Heart left ventricle (tissue), 16 donors: Measurements from ENCODE around the gene TADA3. TPM values are rescaled to one million over a fixed set of nuclear protein-coding genes. Genes with fewer than 3 reads are reported as not detected.

Source experiments
- ATAC-seq, 4 donors: fragments of 200-7000 bp; cut with Tn5 transposase; one replicate each; pipeline ENCODE4 v1.9.1; 2020 to 2022; ENCODE audit warnings: moderate library complexity in 4 of 4, mild to moderate bottlenecking in 3 of 4, moderate number of reproducible peaks in 1 of 4
- DNase-seq, 5 donors: peaks; one replicate each; pipeline ENCODE4 v3.0.0-alpha.2; 2020
- H3K27ac ChIP-seq, 12 donors: fragments of 200-600 bp; sonication (generic) in 4 of 12; one replicate each; pipeline versions ENCODE4 v1.5.0 to v1.8.0; 2016 to 2022; ENCODE audit warnings: mild to moderate bottlenecking in 2 of 12
- H3K27me3 ChIP-seq, 9 donors: fragments of 200-600 bp; sonication (generic) in 2 of 9; one replicate each; pipeline versions ENCODE4 v1.5.1 to v1.8.0; 2016 to 2022; ENCODE audit warnings: mild to moderate bottlenecking in 3 of 9
- H3K36me3 ChIP-seq, 9 donors: fragments of 200-600 bp; sonication (generic) in 2 of 9; one replicate each; pipeline versions ENCODE4 v1.5.0 to v1.8.0; 2018 to 2022; ENCODE audit warnings: mild to moderate bottlenecking in 2 of 9
- H3K4me1 ChIP-seq, 12 donors: fragments of 200-600 bp; sonication (generic) in 4 of 12; one replicate each; pipeline versions ENCODE4 v1.5.0 to v1.8.0; 2016 to 2022; ENCODE audit warnings: mild to moderate bottlenecking in 3 of 12
- H3K4me3 ChIP-seq, 12 donors: fragments of 200-600 bp; sonication (generic) in 4 of 12; one replicate each; pipeline versions ENCODE4 v1.5.0 to v1.8.0; 2017 to 2022; ENCODE audit warnings: mild to moderate bottlenecking in 9 of 12, moderate library complexity in 4 of 12
- H3K9me3 ChIP-seq, 12 donors: fragments of 200-600 bp; sonication (generic) in 4 of 12; one replicate each; pipeline versions ENCODE4 v1.5.0 to v1.8.0; 2016 to 2022; ENCODE audit warnings: mild to moderate bottlenecking in 1 of 12
- CTCF ChIP-seq, 12 donors: fragments of 200-600 bp; sonication (generic) in 4 of 12; IDR thresholded peaks; one replicate each; pipeline versions ENCODE4 v1.5.0 to v1.8.0; 2018 to 2022; ENCODE audit warnings: antibody characterized with exemption in 12 of 12, mild to moderate bottlenecking in 5 of 12
- POLR2A ChIP-seq, 2 donors: fragments of 450-650 bp; IDR thresholded peaks; one replicate each; pipeline ENCODE4 v1.6.1; 2017; ENCODE audit warnings: antibody characterized with exemption in 2 of 2, mild to moderate bottlenecking in 2 of 2, moderate library complexity in 2 of 2
- WGBS, 4 donors: extraction: QIAGEN DNeasy Blood & Tissue Kit in 2 of 4; methylation state at CpG; one replicate each; pipeline versions ENCODE4 v1.1.5 to v1.1.7; 2013 to 2018; 5-methylcytosine and 5-hydroxymethylcytosine counted together
- intact Hi-C, 10 donors: fragments of 100-400 bp; cut with DNase I; formaldehyde crosslinking; loops; one replicate each; pipeline versions ENCODE4 v1.11.1 to v1.14.2; 2022
- polyA plus RNA-seq, 2 donors: library from polyadenylated mRNA; stranded (reverse); fragments of 200-250 nt; gene quantifications; one replicate each; pipeline ENCODE4 v1.2.3, GENCODE V29; 2013
- total RNA-seq, 9 donors: library from RNA; depleted of rRNA in 2 of 9; stranded (reverse); fragments of >200 nt in 2 of 9; fragmentation: NEBNext Ultra II Directional in 3 of 9; extraction: Animal tissue kit (Norgen Biotek cat#: 25700) in 3 of 9; gene quantifications; one replicate each; pipeline versions ENCODE4 v1.1.0 to v1.2.4, GENCODE V29; 2016 to 2023
- donor health status: ischemic (EF 13 %, LVEDD 7.1; RV severe dilation, severe dysfunction).
- donor health status: healthy with polysubstance abuse.
- donor health status: DM: no; HTN: yes; CAD: no.
- donor health status: DM: no; HTN: no; CAD: no.
- donor health status: ischemic (EF 25% LVEDD 6.9; RV normal size, moderate dysfunction).
- donor health status: ischemic (EF 25% LVEDD 5.7; RV mildly dilated, moderate dysfunction).
- donor health status: healthy.
- donor health status: DM: yes; HTN: yes; CAD: no.
- donor health status: ischemic (EF 35%, LVEDD 5.7; RV mildly dilated, moderate dysfunction).
- donor health status: nonischemic (EF 11% LVEDD 7.7; RV severe dilation, severe dysfunction).
- donor health status: DM: yes; HTN: yes; CAD: no.
- donor health status: PGD.
- donor health status: ischemic (EF 29% LVEDD 5.4; RV normal size, mild dysfunction).
- donor health status: nonischemic (EF 23%, LVEDD 6.1; RV moderate dilation, normal function).

The TADA3 gene
- total and polyA plus RNA-seq, 11 donors, result 32.8 to 61.5 (median 45.9) TPM

- ATAC-seq (no peak), DNase-seq (no peak)
- Histone ChIP-seq H3K27me3 (no peaks in the 10 kb centered on the region), H3K36me3 (peaks cover 0 to 59% (median 51%) of the 10 kb centered on the region in 9 donors), H3K4me3 (peak overlapping the region in 2 of 12 donors; percentile 77 to 92), H3K4me1 (peaks cover 0 to 43% (median 24%) of the 10 kb centered on the region in 12 donors), H3K27ac (peak overlapping the region in 5 of 12 donors; percentile 95 to 99 (median 98)), H3K9me3 (no peaks in the 10 kb centered on the region)
- TF ChIP-seq POLR2A (IDR thresholded peaks at IDR 0.05), result no peak
- no peak for TF ChIP-seq CTCF (IDR thresholded peaks at IDR 0.05)
- intact Hi-C loops, result loop anchor here in 6 of 10 donors (1.0 to 10.0 kb wide), 6 partner anchors 39 to 226 kb away; partner anchors contain the start of genes BRPF1 (in 3 of the 6), IL17RC (in 1 of the 6), OGG1 (in 1 of the 6) and RPUSD3 (in 1 of the 6)
- 88 to 96% (median 90%) methylated on average over 6 to 11 of the region's 11 CpGs for WGBS, 4 donors
These were observed 1.1 kb downstream of the TADA3 start for GRCh38 chr3:9791127-9791526.

DNA sequence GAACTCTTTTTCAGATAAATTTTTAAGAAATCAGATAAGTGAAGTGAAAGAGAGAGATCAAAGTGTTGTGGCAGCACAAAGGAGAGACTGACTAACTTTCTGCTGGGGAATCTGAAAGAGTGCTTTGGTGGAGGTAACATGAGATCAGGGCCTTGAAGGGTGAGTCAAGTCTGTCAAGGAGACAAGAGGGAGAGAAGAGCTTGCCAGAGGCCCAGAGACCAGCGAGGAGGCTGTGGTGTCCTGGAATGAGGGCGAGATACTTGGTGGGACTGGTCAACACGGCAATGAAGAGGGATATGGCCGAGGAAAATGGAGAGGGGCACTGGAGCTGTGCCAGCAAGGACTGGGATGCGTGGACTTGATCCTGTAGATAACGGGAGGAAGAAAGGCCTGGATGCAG is 4.6 kb downstream of the TADA3 start:
- Histone ChIP-seq H3K4me3 (no peak overlapping the region), H3K4me1 (peaks cover 0 to 18% (median 8%) of the 10 kb centered on the region in 12 donors), H3K36me3 (peaks cover 0 to 79% (median 72%) of the 10 kb centered on the region in 9 donors), H3K9me3 (no peaks in the 10 kb centered on the region), H3K27ac (no peak overlapping the region), H3K27me3 (no peaks in the 10 kb centered on the region)
- no peak for TF ChIP-seq CTCF (IDR thresholded peaks at IDR 0.05)
- no peak for TF ChIP-seq POLR2A (IDR thresholded peaks at IDR 0.05)
- intact Hi-C loops, result loop anchor here in 1 of 10 donors (5.0 kb wide), 1 partner anchor 35 kb away; no protein-coding TSS in a partner anchor
- no peak for DNase-seq
- WGBS, 4 donors, result 84 to 88% (median 87%) methylated on average over 6 of the region's 6 CpGs
- ATAC-seq, result no peak

DNA sequence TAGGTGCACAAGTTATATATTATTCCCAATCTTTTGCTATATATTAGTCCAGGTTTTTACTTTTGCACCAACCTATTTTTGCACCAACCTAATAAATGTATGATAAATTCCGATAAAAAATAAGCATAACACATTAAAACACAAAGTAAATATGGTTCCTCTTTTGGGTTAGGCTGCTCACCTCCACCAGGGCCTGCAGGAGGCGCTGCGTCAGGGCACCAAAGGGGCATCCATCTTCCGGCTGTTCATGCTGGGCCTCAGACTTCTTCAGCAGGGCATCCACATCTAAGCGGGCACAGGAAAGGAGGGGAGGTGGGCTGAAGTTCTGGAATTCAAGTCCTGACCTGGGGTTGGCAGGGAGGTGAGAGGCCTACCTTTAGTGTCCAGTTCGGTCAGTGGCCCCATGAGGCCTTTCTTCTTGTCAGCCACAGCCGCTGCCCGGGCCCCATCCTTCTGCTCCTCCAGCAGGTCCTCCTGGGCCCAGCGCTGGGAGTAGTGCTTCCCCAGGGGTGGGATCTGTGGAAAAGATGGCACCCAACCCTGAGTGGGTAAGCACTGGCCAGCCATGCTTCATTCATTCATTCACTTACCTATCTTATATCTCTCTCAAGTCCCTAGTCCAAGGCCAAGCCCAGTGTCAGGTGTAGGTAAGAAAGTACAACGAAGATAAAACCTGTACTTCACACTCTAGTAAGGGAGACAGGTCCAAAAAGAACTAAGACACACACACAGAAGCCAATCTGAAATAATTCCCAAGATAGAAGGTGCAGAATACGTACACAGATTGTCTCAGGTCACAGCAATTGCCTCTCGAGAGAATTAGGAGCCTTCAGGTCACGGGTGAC is 5.2 kb downstream of the TADA3 start:
- H3K4me3 ChIP-seq, result no peak overlapping the region
- no peak for ATAC-seq
- no peak for DNase-seq
- peaks cover 0 to 86% (median 79%) of the 10 kb centered on the region in 9 donors for H3K36me3 ChIP-seq
- peaks cover 0 to 24% (median 8%) of the 10 kb centered on the region in 12 donors for H3K4me1 ChIP-seq
- WGBS, 4 donors, result 85 to 95% (median 90%) methylated on average over 13 of the region's 13 CpGs
- TF ChIP-seq POLR2A (IDR thresholded peaks at IDR 0.05) (no peak), CTCF (IDR thresholded peaks at IDR 0.05) (peak in 5 of 12 donors; percentile 19 to 34 (median 28))
- H3K9me3 ChIP-seq, result no peaks in the 10 kb centered on the region
- no peaks in the 10 kb centered on the region for H3K27me3 ChIP-seq
- no peak overlapping the region for H3K27ac ChIP-seq
- intact Hi-C loops, result loop anchor here in 1 of 10 donors (5.0 kb wide), 1 partner anchor 35 kb away; no protein-coding TSS in a partner anchor

DNA sequence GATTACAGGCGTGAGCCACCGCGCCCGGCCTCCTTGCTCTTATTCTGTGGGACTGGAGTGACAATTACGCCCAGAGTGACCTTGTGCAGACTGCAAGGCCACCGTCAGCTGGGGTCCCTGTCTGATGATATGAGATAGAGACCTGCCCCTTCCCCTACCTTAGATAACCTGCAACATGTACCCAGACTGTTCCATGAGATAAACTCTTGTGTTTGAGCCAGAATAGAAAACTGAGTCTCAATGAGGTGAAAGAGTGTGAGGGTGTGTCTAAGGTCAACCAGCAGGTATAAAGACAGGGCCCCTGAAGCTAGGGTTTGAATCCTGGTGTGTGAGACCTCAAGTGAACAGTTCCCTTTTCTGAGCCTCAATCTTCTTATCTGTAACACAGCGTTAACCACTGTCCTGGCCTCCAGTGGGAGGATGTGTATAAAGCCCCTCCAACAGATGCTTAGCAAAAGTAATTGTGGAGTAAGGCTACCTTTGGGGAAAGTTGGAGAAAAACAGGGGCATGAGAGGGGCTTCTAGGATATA is 6.0 kb downstream of the TADA3 start:
- H3K36me3 ChIP-seq, result peaks cover 0 to 94% (median 85%) of the 10 kb centered on the region in 9 donors
- no peak overlapping the region for H3K27ac ChIP-seq
- intact Hi-C loops, result loop anchor here in 1 of 10 donors (5.0 kb wide), 1 partner anchor 34 kb away; no protein-coding TSS in a partner anchor
- no peaks in the 10 kb centered on the region for H3K9me3 ChIP-seq
- H3K4me3 ChIP-seq, result no peak overlapping the region
- H3K27me3 ChIP-seq, result no peaks in the 10 kb centered on the region
- 86 to 94% (median 91%) methylated on average over 7 of the region's 7 CpGs for WGBS, 4 donors
- ATAC-seq, result no peak
- DNase-seq, result no peak
- H3K4me1 ChIP-seq, result peaks cover 0 to 25% (median under 1%) of the 10 kb centered on the region in 12 donors
- TF ChIP-seq POLR2A (IDR thresholded peaks at IDR 0.05) (no peak), CTCF (IDR thresholded peaks at IDR 0.05) (no peak)
